Adrenal gland (tissue), 5 donors: ENCODE results near the gene FBN3.

Experiments used
- CTCF ChIP-seq, 6 experiments: fragments of 450-650 bp in 4 of 6; fragments of 200-600 bp in 2 of 6; sonication (generic) in 1 of 6; IDR thresholded peaks; 1 replicate in 5 of 6; 2 replicates in 1 of 6; pipeline versions ENCODE4 v1.5.1 to v1.8.0; 2016 to 2021; ENCODE audit warnings: antibody characterized with exemption in 6 of 6, mild to moderate bottlenecking in 2 of 6, moderate library complexity in 1 of 6
- POLR2A ChIP-seq, 2 donors: fragments of 450-650 bp; IDR thresholded peaks; one replicate each; pipeline ENCODE4 v1.6.1; 2017; ENCODE audit warnings: antibody characterized with exemption in 2 of 2, mild to moderate bottlenecking in 2 of 2, moderate library complexity in 1 of 2
- donor health status: DM: no; HTN: no; CAD: no.

- no peak for TF ChIP-seq POLR2A (IDR thresholded peaks at IDR 0.05)
- no peak for TF ChIP-seq CTCF (IDR thresholded peaks at IDR 0.05)
These were observed 34.9 kb upstream of the FBN3 start for GRCh38 chr19:8184274-8184673.
